OCI-LY3 (cell line): Measurements from ENCODE around the gene ZSCAN10.

Source experiments
- H2AFZ ChIP-seq: fragments of 200-600, 300-600 bp; shearing (Covaris generic); 2 replicates; pipeline ENCODE4 v1.6.0; 2014; ENCODE audit warnings: antibody characterized with exemption, low read depth, low read length
- H3K27ac ChIP-seq: fragments of 200-600, 300-600 bp; sonication (generic); 2 replicates; pipeline ENCODE4 v1.5.1; 2014; ENCODE audit warnings: mild to moderate bottlenecking, low read length, moderate library complexity, mixed read lengths
- H3K27me3 ChIP-seq: fragments of 200-600, 300-600 bp; sonication (generic); 2 replicates; pipeline ENCODE4 v1.6.1; 2014; ENCODE audit warnings: low read depth, low read length, mixed read lengths
- H3K36me3 ChIP-seq: fragments of 200-600, 300-600 bp; sonication (generic); replicated peaks from 2 replicates; pipeline ENCODE3; 2014; ENCODE audit warnings: low read depth, low read length, mixed read lengths
- H3K4me1 ChIP-seq: fragments of 300-600, 200-600 bp; sonication (generic); 2 replicates; pipeline ENCODE4 v1.6.1; 2014; ENCODE audit warnings: low read length, mixed read lengths
- H3K4me2 ChIP-seq: fragments of 200-600, 300-600 bp; sonication (generic); 2 replicates; pipeline ENCODE4 v1.6.1; 2014; ENCODE audit warnings: low read length, mixed read lengths
- H3K4me3 ChIP-seq: fragments of 300-600, 200-600 bp; sonication (generic); 2 replicates; pipeline ENCODE4 v1.5.1; 2014; ENCODE audit warnings: antibody characterized with exemption, mild to moderate bottlenecking, low read length, moderate library complexity
- H3K79me2 ChIP-seq: fragments of 300-600, 200-600 bp; shearing (Covaris generic); 2 replicates; pipeline ENCODE4 v1.6.1; 2014; ENCODE audit warnings: mild to moderate bottlenecking, low read length, mixed read lengths
- H3K9ac ChIP-seq: fragments of 300-600, 200-600 bp; shearing (Covaris generic); 2 replicates; pipeline ENCODE4 v1.6.0; 2014; ENCODE audit warnings: mild to moderate bottlenecking, low read length, moderate library complexity
- H3K9me3 ChIP-seq: fragments of 200-600, 300-600 bp; shearing (Covaris generic); 2 replicates; pipeline ENCODE4 v1.6.1; 2014; ENCODE audit warnings: low read length, mixed read lengths; ENCODE audit not compliant: insufficient read depth
- H4K20me1 ChIP-seq: fragments of 200-600, 300-600 bp; sonication (generic); 2 replicates; pipeline ENCODE4 v1.6.1; 2016; ENCODE audit warnings: low read length, mixed read lengths; ENCODE audit not compliant: insufficient read depth
- EZH2phosphoT487 ChIP-seq: fragments of 200-600 bp; shearing (Covaris generic); IDR thresholded peaks from 2 replicates; pipeline ENCODE4 v1.6.1; 2018; ENCODE audit warnings: antibody characterized with exemption, mixed run types, low read depth
- TF ChIP-seq, protein P1 (sequence below): fragments of 200-600, 300-600 bp; sonication (generic); IDR thresholded peaks from 2 replicates; pipeline ENCODE4 v1.5.1; 2014; ENCODE audit warnings: antibody characterized with exemption, low read length, low read depth

Gene ZSCAN10

DNA sequence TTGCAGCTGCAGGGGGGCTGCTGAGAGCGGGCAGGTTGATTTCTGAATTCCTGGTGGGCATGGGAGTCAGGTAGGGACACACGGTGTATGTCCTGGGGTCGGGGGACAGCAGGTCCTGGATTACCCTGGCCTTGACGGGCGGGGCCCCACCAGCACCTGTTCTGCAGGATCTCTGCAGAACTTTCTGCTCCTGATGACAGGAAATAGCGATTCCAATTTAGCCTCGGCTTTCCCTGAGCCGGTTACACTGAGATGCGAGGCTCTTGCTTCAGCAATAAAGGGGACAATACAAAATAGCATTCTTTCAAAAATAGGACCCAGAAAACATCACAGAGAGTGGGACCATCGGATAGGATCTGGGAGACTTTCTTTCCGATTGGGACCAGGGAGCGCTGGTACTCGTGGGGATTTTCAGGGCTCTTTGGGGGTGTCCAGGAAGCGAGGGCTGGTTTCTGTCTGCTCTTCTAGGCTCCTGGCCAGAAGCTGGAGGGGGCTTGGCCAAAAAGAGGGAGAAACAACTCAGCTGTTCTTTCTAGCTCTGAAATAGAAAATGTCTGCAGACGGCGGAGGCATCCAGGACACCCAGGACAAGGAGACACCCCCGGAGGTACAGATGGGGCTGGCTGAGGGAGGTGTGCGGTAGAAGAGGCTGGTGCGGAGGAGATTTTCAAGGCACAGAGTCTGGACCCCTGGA, 13.9 kb upstream of the ZSCAN10 start:
- Histone ChIP-seq H3K4me2 (no peak overlapping the region), H4K20me1 (no peaks in the 10 kb centered on the region), H3K27ac (no peak overlapping the region), H3K9ac (no peak overlapping the region), H3K79me2 (no peaks in the 10 kb centered on the region), H3K4me1 (no peaks in the 10 kb centered on the region), H3K4me3 (no peak overlapping the region), H3K27me3 (peaks cover 34% of the 10 kb centered on the region), H3K9me3 (no peaks in the 10 kb centered on the region), H2AFZ (no peak overlapping the region), H3K36me3 (no peaks in the 10 kb centered on the region)
- TF ChIP-seq, protein P1, sequence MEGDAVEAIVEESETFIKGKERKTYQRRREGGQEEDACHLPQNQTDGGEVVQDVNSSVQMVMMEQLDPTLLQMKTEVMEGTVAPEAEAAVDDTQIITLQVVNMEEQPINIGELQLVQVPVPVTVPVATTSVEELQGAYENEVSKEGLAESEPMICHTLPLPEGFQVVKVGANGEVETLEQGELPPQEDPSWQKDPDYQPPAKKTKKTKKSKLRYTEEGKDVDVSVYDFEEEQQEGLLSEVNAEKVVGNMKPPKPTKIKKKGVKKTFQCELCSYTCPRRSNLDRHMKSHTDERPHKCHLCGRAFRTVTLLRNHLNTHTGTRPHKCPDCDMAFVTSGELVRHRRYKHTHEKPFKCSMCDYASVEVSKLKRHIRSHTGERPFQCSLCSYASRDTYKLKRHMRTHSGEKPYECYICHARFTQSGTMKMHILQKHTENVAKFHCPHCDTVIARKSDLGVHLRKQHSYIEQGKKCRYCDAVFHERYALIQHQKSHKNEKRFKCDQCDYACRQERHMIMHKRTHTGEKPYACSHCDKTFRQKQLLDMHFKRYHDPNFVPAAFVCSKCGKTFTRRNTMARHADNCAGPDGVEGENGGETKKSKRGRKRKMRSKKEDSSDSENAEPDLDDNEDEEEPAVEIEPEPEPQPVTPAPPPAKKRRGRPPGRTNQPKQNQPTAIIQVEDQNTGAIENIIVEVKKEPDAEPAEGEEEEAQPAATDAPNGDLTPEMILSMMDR = no peak
- no peak for TF ChIP-seq EZH2phosphoT487

DNA sequence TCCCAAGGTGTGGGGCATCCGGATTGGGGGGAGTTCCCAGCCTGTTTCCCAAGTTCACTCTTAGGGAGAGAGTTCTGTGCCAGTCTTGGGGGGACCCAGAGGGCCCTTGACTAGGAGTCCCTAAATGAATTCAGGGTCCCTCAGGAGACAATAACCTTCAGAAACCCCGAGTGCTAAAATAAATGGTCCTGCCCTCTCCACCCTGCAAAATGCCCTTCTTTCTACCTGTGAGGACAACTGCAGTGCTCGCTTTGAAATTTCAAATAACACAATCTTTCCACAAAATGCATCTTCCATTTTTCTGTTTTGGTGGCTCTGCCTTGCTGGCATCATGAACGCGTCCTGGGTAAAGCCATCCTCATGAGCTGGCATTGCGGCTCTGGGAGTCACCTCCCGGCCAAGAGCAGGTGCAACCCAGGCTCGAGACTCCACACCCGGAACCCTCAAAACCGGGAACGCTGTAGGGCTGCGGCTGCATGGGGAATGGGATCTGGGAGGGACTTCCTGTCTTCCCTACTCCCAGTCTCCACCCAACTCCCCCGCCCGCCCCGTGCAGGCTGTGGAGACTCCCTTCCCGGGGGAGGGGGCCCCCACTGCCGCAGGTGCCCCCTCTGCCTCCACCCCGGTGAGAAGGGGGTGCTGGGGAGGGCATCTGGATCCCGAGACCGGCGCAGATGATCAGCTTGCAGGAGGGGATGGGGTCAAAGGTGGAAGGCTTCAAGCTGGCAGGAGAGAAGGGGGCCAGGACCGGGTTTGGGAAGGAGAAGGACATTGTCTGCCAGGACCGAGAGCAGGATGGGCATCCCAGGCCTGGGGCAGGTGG, 13.2 kb upstream of the ZSCAN10 start, which contains the start of gene ZNF205:
ZNF205 (plus strand) TSS at position 529 of the 823 bp plus-strand sequence. CDS start 845 bp downstream, outside the sequence.
- Histone ChIP-seq H2AFZ (no peak within 1 kb of the TSS), H3K4me3 (no peak within 1 kb of the TSS)

DNA sequence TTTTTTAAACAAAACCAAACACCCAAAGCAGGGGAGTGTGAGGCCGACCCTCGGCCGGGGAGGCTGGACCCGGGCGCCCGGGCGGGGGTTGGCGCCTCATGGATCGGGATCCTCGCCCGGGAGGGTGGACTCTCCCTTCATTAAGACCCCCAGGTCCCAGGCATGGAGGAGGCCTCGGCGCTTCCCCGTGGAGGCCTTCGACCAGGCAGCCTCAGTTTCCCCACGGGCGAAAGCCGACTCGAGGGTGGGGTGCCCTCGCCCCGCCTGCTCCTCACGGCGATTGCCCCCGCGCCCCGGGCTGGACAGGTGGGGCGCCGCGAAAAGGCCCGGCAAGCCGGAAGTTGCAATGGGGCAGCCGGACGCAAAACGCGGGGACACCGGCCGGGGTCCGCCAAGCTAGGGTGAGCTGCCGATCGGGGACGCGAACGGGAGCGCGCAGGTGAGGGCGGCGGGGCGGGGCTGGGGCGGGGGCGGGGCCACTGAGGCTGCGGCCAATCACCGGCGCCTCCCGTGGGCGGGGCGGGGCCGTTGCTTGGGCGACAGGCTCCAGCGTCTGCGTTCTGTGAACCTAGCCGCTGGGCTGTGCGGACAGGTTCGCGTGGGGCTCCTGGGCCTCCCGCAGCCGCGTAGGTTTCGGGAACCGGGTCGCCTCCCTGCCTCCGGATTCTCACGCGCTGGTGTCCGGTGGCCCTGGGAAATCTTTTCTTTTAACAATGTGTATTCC, 7.3 kb upstream of the ZSCAN10 start:
- H2AFZ ChIP-seq = peak overlapping the region; percentile 85
- no peaks in the 10 kb centered on the region for H3K79me2 ChIP-seq
- H3K4me1 ChIP-seq = peaks cover 15% of the 10 kb centered on the region
- H3K4me3 ChIP-seq = peak overlapping the region; percentile 94
- H3K9me3 ChIP-seq = no peaks in the 10 kb centered on the region
- H3K9ac ChIP-seq = peak overlapping the region; percentile 94
- H3K36me3 ChIP-seq = no peaks in the 10 kb centered on the region
- no peak for TF ChIP-seq EZH2phosphoT487
- TF ChIP-seq, protein P1 = no peak
- peak overlapping the region; percentile 54 for H3K27ac ChIP-seq
- peak overlapping the region; percentile 76 for H3K4me2 ChIP-seq
- no peaks in the 10 kb centered on the region for H4K20me1 ChIP-seq
- 0 out of 2 replicates have a peak, but pooled peaks cover 4% of the 10 kb centered on the region for H3K27me3 ChIP-seq

More for the DNA sequence above, 13.2 kb upstream of the ZSCAN10 start, which contains the start of gene ZNF205:
- H3K4me1 ChIP-seq = peaks cover 2% of the 10 kb centered on the region; the same call in 1 of the 2 replicates
- TF ChIP-seq, protein P1 = no peak
- TF ChIP-seq EZH2phosphoT487 = no peak
- H3K9ac ChIP-seq = no peak within 1 kb of the TSS
- H3K4me2 ChIP-seq = no peak within 1 kb of the TSS
- no peak within 1 kb of the TSS for H3K27ac ChIP-seq
- no peaks in the 10 kb centered on the region for H4K20me1 ChIP-seq
- H3K79me2 ChIP-seq = no peaks in the 10 kb centered on the region
- no peaks in the 10 kb centered on the region for H3K36me3 ChIP-seq
- H3K9me3 ChIP-seq = no peaks in the 10 kb centered on the region
- H3K27me3 ChIP-seq = peaks cover 34% of the 10 kb centered on the region
